HL-60 (cell line): Measurements from ENCODE around the gene BRPF3.

Source experiments
- CTCF ChIP-seq: IDR thresholded peaks from one replicate; pipeline ENCODE4 v1.5.1; 2011; ENCODE audit warnings: low read length, control low read depth, inconsistent platforms; ENCODE audit not compliant: insufficient read depth
- GABPA ChIP-seq: IDR thresholded peaks from 2 replicates; pipeline ENCODE4 v1.6.1; 2012; ENCODE audit warnings: low read depth
- REST ChIP-seq: IDR thresholded peaks from 2 replicates; pipeline ENCODE4 v1.6.1; 2012; ENCODE audit warnings: low read depth; ENCODE audit not compliant: insufficient replicate concordance

- no peak for TF ChIP-seq GABPA
- TF ChIP-seq CTCF, result no peak
- no peak for TF ChIP-seq REST
Measured at GRCh38 chr6:36267731-36268477, 71.4 kb downstream of the BRPF3 start.
